Osteocyte (in vitro differentiated cells): ENCODE data around the gene SUPV3L1. TPM values are rescaled to one million over a fixed set of nuclear protein-coding genes. Genes with fewer than 3 reads are reported as not detected.

ENCODE experiments used
- DNase-seq: peaks from one replicate; pipeline ENCODE4 v3.0.0; 2021; ENCODE audit warnings: mixed read lengths; ENCODE audit not compliant: unreplicated experiment; ENCODE audit errors: extremely low spot score
- H3K27ac Mint-ChIP-seq: one replicate; pipeline ENCODE4 v1.8.0; 2021; ENCODE audit warnings: mild to moderate bottlenecking, mixed read lengths; ENCODE audit not compliant: unreplicated experiment
- H3K27me3 Mint-ChIP-seq: one replicate; pipeline ENCODE4 v1.8.0; 2021; ENCODE audit warnings: mixed read lengths; ENCODE audit not compliant: unreplicated experiment
- H3K36me3 Mint-ChIP-seq: one replicate; pipeline ENCODE4 v1.8.0; 2021; ENCODE audit warnings: mixed read lengths; ENCODE audit not compliant: unreplicated experiment
- H3K4me1 Mint-ChIP-seq: one replicate; pipeline ENCODE4 v1.8.0; 2021; ENCODE audit warnings: mixed read lengths; ENCODE audit not compliant: unreplicated experiment
- H3K4me3 Mint-ChIP-seq: one replicate; pipeline ENCODE4 v1.8.0; 2021; ENCODE audit warnings: mild to moderate bottlenecking, moderate library complexity, mixed read lengths; ENCODE audit not compliant: unreplicated experiment
- H3K9me3 Mint-ChIP-seq: one replicate; pipeline ENCODE4 v1.8.0; 2021; ENCODE audit warnings: mixed read lengths; ENCODE audit not compliant: unreplicated experiment
- CTCF ChIP-seq: fragments of 200-600 bp; sonication (generic); IDR thresholded peaks from 2 replicates; pipeline ENCODE4 v1.5.0; 2021; ENCODE audit warnings: antibody characterized with exemption, mild to moderate bottlenecking, moderate library complexity
- total RNA-seq: library from RNA; stranded (reverse); gene quantifications from 2 replicates; pipeline ENCODE4 v1.2.1, GENCODE V29; 2021

The SUPV3L1 gene
- total RNA-seq, 1 donor from 2014 or later: 27.3 TPM

GRCh38 chr10:69240455-69240854 is 60.4 kb downstream of the SUPV3L1 start:
- Mint-ChIP-seq H3K27ac (no peak overlapping the region), H3K4me1 (peaks cover 10% of the 10 kb centered on the region), H3K4me3 (no peak overlapping the region), H3K36me3 (no peaks in the 10 kb centered on the region), H3K27me3 (no peaks in the 10 kb centered on the region), H3K9me3 (no peaks in the 10 kb centered on the region)
- no peak for DNase-seq
- no peak for TF ChIP-seq CTCF

GRCh38 chr10:69241575-69241974 is 61.5 kb downstream of the SUPV3L1 start:
- H3K9me3 Mint-ChIP-seq: no peaks in the 10 kb centered on the region
- H3K4me3 Mint-ChIP-seq: no peak overlapping the region
- TF ChIP-seq CTCF: no peak
- no peak overlapping the region for H3K27ac Mint-ChIP-seq
- no peak for DNase-seq
- H3K27me3 Mint-ChIP-seq: no peaks in the 10 kb centered on the region
- H3K4me1 Mint-ChIP-seq: peaks cover 10% of the 10 kb centered on the region
- H3K36me3 Mint-ChIP-seq: no peaks in the 10 kb centered on the region

GRCh38 chr10:69242040-69242851 is 62.2 kb downstream of the SUPV3L1 start:
- Mint-ChIP-seq H3K9me3 (no peaks in the 10 kb centered on the region), H3K27ac (no peak overlapping the region), H3K27me3 (no peaks in the 10 kb centered on the region), H3K4me1 (peaks cover 10% of the 10 kb centered on the region), H3K36me3 (no peaks in the 10 kb centered on the region), H3K4me3 (no peak overlapping the region)
- DNase-seq: no peak
- TF ChIP-seq CTCF: no peak

GRCh38 chr10:69242852-69243212 is 62.8 kb downstream of the SUPV3L1 start:
- Mint-ChIP-seq H3K36me3 (no peaks in the 10 kb centered on the region), H3K27me3 (no peaks in the 10 kb centered on the region), H3K9me3 (no peaks in the 10 kb centered on the region), H3K4me3 (no peak overlapping the region), H3K27ac (no peak overlapping the region), H3K4me1 (peaks cover 7% of the 10 kb centered on the region)
- no peak for DNase-seq
- no peak for TF ChIP-seq CTCF

GRCh38 chr10:69243817-69244216 is 63.8 kb downstream of the SUPV3L1 start:
- TF ChIP-seq CTCF: no peak
- no peaks in the 10 kb centered on the region for H3K27me3 Mint-ChIP-seq
- peaks cover 7% of the 10 kb centered on the region for H3K4me1 Mint-ChIP-seq
- no peak for DNase-seq
- H3K36me3 Mint-ChIP-seq: no peaks in the 10 kb centered on the region
- no peaks in the 10 kb centered on the region for H3K9me3 Mint-ChIP-seq
- no peak overlapping the region for H3K4me3 Mint-ChIP-seq
- no peak overlapping the region for H3K27ac Mint-ChIP-seq
